ENCODE data around the gene ZBED4.

Gene ZBED4

DNA sequence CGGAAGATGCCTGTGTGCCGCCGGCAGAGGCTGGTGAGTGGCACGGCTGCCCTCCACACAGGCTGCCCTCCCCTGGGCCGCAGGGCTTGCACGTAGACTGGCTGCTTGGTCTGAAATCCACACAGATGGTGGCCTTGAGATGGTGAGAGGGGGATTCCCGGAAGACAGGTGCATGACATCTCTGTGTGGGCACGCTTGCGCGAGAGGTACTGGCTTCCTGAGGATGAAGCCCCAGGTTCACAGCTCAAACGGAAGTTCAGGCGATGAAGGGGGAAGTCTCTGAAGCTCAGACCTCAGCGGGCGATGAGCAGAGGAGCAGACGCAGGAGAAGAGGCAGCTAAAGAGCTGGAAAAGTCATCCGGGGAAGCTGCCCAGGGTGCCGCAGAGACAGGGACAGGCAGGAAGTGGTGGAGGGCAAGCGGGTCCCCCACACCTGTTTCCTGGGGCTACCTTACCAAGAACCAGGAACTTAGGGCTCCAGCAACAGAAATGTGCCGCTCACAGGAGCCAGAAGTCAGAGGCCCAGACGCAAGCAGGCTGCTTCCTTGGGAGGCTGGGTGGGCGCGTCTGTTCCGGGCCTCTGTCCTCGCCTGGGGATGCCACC is 72.0 kb downstream of the ZBED4 start:
- peak in 1 of 2 donors; percentile 54 for DNase-seq

DNA sequence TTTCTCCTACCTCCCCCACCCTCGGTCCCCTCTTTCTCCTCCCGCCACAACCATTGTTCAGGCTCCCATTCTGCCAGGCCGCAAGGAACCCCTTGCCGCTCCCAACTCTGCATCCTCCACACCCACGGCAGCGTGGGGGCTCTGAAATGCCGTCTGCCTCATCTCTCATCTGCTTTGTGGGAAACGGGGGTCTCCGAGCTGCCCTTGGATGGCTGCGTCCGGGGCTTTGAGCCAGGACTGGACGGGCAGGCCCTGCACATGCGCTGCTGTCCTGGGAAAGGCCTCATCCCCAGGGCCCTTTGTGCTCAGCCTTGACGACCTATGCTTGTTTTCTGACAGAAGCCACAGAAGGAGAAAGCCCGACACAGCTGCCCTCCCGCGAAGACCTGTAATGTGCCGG is 73.3 kb downstream of the ZBED4 start:
- no peak for DNase-seq

DNA sequence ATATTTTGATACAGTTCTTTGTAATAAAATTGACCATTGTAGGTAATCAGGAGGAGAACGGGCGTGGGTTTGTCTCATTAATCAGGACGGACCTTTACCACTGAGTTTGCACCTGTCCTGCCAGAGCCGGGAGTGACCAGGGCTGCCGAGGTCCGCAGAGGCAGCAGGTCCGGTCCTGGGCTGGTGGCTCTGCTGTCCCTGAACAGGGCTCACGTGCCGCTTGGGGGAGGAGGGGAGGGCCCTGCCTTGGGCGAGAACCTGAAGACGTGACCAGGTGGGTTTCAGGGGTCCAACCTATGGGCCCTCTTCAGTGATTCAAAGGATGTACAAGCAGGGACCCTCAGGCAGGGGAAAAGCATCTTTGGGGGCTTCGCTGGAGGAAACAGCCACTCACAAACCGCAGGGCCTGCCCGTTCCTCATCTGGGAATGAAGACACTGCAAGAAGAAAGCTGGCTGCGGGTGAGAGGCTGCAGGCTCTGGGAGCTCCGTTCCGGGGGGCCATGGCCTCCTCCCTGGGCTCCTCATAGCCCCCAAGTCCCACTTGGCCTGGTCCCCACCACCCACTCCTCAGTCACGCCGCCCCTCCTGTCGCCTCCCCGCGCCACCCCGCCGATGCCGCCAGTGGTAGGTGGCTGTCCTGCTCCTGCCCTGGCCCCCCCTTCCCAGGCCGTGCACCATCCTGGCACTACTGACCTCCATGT is 74.0 kb downstream of the ZBED4 start:
- DNase-seq, result no peak

DNA sequence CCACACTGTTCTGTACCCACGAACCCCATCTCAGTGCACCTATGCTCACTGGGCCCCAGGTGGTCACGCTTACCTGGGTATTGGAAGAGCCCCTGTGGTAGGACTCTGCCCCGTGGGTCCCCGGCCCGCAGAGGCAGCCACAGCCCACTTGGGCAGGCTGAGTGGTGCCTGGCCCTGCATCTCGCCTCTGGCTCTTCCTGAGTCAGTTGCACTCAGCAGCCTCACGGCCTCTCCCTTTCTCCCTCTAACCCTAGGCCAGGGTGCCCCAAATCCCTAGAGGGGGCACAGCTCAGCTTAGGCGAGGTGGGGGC is 74.5 kb downstream of the ZBED4 start:
- no peak for DNase-seq

DNA sequence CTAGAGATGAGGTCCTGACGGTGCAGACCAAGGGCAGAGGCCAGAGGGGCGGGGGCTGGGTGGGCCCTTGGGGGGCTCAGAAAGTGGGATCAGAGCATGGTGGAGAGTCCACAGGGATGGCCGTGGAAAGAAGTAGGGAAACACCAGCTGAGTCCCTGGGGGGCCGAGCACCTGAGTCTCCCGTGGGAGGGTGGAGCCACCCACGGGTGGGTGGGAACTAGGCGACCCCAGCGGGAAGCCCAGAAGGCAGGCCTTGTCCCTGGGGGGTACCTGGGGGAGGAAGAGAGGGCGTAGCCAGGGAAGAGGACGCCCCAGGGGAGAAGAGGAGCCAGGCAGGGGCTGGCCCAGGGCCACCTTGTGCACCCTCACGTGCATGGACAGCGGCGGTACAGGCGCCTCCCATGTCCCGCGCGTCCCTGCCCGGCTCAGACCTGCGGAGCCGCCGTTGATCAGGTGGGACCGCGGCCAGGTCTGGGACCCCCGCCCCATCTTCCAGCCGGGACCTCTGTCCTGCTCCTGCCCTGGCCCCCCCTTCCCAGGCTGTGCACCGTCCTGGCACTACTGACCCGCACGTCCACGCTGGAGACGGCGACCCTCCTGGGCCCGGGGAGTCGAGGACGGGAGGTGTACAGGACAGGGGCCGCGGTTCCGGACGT is 75.0 kb downstream of the ZBED4 start:
- DNase-seq, result no peak

DNA sequence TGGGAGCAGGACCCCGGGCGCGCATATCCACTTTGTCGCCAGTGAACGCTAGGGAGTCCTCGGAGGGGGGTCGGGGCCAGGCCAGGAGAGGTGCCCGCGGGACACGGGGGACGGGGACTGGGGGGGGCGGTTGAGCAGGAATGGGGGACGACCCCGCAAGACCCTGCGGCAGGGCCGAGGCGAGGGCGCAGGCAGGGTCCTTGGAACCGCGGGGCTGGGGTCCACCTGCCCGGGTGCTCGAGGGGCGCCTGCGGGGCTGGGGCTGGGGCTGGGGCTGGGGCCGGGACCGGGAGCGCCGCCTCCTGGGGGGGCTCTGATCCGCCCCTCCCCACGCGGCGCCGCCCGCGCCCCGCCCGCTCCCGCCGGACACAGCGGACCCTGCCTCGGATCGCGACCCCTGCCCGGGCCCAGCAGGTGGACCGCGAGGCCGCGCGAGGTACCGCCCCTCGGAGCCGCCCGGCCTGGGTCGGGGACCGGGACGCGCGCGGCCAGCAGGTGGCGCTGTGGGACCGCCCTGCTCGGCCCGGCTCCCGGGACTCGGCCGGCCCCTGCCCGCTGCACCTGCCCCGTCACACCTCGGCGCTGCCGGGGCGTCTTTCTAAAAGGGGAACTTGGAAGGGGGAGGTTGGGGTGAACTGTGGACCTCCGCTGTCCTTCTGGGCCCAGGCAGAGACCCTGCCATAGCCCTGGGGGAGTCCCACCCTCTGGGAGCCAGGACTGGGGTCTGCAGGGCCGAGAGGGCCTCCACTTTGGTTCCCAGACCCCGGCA is 75.8 kb downstream of the ZBED4 start:
- peak; percentile 2 to 51 for DNase-seq

DNA sequence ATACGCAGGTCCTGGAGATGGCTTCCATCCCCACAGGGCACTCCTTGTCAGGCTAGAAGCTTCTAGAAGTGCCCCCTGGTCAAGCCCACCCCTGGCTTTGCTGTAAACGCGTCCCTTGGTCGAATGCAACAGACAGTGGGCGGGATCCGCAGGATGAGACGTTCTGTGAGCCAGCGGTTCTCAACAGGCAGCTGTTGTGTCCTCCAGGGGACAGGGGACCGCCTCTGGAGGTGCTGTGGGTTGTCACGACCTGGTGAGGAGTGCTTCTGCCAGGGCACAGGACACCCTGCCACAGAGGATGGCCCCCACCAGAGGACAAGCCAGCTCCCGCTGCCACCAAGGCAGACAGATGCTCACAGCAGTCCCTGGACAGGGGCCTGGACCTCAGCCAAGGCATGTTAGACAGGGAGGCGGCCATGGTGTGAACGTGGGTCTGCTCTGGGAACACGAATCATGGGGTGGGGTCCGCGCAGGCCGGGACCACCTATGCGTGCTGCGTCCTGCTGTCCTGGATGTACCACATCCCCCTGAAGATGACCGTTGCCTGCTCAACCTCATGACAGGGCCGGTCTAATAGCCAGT is 76.4 kb downstream of the ZBED4 start:
- DNase-seq, result no peak

DNA sequence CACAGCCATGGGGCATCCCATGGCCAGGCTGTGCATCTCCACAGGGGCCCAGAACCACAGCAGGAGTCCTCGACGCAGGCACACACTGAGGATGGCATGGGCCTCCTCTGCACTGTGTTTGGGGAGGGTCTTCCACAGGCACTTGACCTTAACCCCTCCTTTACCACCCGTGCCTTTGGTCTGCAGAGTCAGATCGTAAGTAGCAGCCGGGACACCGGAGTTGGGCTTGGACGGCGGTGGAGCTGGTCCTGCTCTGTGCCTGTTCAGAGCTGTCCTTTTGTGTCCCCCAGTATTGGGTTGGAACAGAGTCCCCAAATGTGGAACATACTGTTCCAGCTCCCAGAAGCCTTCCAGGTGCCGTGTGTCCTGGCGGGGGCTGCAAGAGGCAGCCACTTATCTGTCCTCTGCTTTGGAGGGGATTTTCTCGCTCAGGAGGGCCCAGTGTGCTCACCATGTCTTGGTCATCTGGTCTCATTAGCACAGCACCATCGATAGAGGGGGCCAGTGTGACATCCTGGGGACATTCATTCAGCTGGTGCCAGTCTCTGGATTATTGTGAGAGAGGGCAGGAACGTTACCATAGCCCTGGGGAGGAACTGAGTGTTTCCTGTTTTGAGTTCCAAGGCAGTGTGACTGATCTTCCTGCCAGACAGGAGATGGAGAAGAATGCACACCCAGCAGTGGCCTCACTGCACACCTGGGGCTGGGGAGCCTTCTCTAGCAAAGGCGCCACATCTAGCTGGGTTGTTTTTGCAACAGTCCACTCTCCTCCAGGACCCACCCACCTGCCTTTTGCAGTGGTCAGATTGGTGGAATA is 77.2 kb downstream of the ZBED4 start:
- peak; percentile 38 to 90 for DNase-seq

DNA sequence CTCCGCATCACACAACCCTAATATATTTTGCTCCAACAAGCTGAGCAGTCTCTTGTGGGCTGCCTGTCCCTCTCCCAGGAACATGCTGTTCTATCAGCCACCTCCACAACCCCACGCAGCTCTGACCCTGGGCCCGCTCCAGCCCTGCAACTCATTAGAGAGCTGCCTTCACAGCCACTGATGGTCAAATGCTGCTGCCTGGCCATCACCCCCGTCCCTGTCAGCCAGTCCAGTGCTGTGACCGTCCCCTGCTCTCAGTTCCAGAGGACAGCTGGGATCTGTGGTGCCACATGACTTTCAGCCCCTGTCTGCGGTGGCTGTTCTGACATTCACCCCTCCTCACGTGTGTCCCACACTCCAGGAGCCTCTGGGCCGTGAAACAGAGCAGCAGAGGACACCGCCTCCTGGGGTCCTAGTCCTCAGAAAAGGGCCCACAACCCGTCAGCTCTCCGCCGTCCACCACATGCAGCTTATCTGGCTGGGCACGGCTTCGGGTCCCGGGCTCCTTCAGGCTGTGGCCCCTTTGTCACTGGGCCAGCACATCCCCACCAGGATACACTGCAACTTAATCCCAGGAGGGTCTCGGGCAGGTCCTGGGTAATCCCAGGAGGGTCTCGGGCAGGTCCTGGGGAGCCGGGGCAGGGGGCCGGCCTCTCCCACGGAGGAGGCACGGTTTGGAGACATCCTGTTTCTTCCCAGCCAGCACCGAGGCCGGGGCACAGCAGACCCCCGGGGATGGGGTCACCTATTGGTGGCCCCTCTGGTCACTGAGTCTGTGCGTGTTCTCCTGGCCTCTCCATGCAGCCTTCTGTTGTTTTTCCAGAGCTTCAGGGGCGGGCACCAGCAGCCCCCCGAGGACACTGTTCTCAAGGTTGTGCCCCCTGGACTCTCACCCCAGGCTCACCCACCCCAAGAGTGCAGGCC is 79.9 kb downstream of the ZBED4 start:
- DNase-seq, result no peak

DNA sequence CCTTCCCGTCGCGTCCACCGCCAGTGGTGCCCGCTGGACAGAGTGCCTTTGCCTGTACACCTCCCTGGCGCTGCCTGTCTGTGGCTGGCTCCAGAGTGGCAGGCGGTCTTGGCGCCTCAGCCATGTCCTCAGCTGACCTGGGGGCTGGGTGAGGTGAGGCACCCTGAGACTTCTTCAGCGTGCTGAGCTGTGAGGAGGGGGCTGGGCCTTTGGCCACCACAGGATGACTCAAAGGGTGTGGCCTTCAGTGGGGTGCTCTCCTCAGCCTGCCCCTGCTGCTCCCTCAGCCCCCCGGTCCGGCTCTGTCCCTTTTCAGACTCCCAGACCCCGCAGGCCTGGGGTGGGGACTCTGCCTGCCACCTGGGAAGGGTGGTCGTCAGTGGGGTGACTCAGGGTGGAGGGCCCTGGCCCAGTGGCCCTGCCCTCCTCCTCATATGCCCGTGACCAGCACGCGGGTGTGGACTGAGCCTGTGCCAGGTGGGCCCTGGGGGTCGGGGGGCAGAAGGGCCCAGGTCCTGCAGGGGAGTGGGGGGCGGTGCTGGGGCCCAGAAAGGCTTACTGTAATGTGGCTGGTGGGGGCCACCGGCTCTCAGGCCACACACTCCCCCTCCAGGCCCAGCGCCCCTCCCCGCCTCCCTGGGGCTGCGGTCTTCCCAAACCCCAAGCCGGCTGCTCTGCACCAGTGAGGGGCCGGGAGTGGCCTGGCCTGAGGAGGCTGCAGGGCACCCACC is 80.7 kb downstream of the ZBED4 start:
- peak; percentile 11 to 55 for DNase-seq

DNA sequence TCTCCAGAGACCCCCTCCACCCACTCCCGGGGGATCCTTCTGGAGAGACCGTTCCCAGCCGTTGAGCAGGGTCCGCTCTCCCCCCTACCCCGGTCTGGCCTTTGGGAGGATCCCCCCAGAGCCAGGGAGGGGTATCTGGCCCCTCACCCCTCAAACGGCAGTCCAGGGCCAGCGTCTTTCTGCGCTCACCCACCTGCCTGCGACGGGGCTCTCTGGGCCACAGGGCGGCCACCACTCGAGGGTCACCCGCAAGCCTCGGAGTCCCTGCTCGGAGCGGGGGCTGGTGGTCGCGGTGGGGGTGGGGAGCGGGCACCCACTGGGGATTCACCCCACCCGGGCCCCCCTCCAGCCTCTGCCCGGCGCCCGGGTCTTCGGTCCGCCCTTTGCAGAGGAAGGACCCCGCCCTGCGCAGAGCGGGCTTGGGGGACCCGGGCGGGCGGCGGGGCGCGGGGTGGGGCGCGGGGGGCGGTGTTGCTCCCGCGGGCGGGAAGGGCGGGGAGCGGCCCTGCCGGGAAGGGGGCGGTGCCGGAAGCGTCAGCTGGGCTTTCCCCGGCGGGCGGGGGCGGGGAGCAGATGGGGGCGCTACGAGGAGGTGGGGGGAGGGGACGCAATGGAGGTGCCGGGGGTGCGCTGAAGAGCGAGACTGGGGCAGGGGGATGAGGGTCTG is 81.4 kb downstream of the ZBED4 start:
- peak; percentile 67 to 82 for DNase-seq

DNA sequence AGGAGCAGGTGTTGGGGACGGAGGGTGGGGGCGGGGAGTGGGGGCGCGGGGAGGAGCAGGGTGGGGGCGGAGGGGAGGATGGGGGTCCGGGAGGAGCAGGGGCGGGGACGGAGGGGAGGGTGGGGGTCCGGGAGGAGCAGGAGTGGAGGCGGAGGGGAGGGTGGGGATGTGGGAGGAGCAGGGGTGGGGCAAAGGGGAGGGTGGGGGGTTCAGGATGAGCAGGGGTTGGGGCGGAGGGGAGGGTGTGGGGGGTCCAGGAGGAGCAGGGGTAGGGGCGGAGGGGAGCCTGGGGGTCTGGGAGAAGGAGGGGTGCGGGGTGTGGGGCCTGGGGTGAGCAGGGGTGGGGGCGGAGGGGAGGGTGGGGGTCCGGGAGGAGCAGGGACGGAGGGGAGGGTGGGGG is 81.9 kb downstream of the ZBED4 start:
- no peak for DNase-seq

DNA sequence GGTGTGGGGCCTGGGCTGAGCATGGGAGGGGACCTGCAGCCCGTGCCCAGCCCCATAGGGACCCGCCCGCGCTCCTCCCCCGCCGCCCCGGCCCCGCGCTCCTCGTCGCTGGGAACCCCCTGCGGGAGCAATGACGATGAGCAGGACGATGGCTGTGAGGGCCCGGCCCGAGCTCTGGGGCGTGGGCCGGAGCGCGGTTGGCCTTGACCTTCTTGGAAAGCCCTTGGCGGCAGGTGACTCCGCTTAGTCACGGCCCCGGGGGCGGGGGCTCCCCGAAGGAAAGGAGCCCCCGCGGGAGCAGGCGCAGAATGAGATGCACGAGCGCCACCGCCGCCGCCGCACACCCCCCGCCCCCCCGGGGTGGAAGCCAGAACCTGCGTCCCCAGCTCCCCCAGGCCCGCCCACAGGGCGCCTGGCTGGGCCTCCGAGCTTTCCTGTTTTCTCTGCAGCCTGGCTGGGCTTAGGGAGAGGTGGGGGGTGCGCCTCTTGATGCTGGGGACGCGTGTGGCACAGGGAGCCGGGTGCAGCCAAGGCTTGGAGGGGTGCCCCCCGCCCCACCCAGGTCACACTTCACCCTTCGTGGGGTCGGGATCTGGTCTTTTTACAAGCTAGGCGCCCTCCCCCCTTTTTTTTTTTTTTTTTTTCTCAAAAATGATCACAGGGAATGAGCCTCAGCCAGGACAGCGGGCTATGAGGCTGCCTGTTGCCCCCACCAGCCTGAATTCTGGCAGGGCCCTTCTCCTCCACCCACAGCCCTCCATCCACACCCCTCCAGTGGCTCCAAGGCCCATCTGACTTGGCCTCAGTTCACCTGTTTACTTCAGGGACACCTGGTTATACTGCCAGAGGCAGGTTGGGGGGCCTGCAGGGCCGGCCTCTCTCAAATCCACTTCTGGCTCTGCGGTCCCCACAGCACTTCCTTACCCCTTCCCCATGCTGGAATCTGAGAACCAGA is 82.7 kb downstream of the ZBED4 start:
- peak; percentile 83 to 99 for DNase-seq

DNA sequence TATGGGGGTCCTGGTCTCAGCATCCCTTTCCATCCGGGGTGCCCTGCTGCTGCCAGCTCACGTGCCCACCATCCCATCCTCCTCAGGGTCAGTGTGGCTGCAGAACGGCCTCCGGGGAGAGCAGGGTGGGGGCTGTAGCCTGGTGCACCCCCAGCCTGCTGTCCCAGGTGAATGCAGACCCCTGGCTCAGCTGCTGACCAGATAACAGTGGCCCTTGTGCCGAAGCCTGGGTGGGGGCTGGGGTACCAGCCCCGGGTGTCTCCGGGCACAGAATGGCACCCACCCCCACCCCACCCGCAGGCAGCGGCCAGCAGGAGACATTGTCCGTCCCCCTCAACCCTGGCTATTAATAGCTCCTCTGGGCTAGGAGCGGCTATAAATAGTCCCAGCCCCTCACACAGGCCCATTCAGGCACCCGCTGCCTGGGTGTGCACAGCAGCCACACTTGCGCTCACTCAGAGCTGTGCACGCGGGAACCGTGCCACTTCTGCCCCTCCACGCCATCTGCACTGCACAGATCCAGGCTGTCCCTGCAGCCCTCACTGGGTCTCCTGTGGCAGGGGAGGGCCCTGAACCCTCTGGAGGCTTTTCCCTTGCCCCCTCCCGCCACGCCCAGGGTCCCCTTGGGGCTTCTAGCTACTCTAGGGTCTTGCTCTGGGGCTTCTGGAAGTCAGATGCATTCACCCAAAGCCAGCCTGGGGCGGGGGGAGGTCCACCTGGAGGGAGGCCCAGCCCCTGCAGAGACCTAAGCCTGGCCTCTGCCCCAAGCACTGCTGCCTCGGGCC is 83.5 kb downstream of the ZBED4 start:
- no peak for DNase-seq

DNA sequence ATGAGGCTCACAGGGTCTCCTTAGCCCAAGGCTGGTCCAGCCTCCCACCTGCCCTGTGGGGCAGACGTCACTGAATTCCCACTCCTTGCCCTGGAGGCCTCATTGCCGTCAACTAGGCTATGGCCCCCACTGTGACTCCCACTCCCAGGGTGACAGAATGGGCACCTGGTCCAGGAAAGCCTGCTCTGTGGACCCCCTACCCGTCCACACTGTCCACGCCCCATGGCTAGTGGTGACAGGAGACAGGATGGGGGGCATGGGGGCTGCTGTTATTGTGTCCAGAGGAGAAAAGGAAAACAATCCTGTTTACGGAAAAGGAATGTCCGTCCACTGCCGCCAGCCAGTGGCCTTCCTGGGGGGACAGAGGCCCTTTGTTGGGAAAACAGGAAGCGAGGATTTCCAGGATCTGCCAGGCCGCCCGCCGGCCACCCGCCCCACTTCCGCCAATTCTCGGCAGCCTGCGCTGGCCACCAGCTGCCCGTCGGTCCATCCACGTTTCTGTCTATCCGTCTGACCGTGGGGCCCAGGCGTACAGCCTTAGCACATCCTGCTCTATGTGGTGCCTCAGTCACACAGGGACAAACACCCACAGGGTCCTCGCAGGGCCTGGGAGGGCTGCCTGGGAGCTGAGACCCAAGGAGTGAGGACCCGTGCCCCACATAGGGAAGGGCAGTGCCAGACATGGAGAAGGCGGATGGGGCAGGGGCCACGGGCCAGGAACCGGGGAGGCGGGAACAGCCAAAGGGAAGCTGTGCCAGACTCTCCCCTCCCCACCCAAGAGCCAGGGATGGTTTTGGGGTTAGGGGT is 84.3 kb downstream of the ZBED4 start:
- no peak for DNase-seq

DNA sequence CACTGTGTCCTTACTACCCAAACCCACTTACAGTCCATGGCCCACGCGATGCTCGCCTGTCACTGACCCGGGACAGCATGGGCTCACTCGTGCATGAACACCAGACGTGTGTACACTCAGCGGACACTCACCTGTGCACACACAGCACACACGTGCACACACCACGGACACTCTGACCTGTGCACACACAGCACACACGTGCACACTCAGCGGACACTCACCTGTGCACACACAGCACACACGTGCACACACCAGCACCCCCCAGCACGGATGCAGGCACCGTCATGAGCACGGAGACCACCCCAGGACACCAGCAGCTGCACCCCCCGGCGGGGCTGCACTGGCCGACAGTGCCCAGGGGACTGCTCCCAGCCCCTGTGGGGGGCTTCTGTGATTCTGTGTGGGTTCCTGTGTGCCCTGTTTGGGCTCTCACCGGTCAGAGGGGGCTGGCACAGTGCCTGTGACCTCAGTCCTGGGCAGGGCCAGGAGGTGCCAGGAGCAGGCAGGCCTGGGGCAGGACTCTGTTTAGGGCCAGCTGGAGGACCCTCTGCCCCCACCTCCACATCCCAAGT is 85.0 kb downstream of the ZBED4 start:
- DNase-seq, result no peak
